ENCODE measurements around the gene WDR81.

DNA sequence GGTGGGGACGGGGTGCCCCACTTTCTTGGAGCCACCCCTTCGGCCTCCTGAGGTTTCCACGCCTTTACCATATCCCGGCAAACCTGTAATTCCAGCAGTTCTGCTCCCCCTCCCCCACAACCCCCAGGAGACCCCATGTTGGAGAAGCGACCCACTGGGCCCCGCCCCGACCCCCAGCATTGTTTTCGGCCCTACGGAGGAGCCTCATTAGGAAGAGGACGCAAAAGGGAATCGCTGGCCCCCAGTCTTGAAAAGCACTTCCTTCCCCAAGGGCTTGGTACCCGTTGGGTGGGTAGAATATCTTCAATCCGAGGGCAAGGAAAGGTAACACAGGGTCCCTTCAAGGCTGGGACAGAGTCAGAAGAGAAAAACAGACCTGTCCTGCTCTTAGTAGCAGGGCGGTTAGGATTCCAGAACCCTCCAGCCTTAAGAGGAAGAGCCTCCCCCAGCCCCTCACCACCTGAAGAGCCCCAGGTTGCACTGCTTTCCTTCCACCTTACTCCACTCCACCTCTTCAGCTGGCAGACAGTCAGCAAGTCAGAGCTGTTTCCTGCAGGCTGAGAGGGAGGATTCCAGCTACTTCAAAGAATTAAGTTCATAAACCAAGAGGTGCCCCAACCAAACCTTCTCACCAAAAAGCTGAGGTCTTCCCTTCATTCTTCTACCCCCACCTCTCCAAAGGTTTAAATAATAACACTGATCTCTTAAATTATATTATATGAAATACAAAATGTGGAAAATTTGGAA, 13.5 kb upstream of the WDR81 start:
- TF ChIP-seq, protein P1, sequence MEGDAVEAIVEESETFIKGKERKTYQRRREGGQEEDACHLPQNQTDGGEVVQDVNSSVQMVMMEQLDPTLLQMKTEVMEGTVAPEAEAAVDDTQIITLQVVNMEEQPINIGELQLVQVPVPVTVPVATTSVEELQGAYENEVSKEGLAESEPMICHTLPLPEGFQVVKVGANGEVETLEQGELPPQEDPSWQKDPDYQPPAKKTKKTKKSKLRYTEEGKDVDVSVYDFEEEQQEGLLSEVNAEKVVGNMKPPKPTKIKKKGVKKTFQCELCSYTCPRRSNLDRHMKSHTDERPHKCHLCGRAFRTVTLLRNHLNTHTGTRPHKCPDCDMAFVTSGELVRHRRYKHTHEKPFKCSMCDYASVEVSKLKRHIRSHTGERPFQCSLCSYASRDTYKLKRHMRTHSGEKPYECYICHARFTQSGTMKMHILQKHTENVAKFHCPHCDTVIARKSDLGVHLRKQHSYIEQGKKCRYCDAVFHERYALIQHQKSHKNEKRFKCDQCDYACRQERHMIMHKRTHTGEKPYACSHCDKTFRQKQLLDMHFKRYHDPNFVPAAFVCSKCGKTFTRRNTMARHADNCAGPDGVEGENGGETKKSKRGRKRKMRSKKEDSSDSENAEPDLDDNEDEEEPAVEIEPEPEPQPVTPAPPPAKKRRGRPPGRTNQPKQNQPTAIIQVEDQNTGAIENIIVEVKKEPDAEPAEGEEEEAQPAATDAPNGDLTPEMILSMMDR (conservative IDR thresholded peaks at IDR 0.05; ENCODE audit: low read length), result no peak
- no peak for TF ChIP-seq EZH2phosphoT487 (IDR thresholded peaks at IDR 0.05; ENCODE audit: borderline replicate concordance, low read depth, low read length)

All from OCI-LY7 (cell line).